ENCODE results near the gene GNB1. TPM values are rescaled to one million over a fixed set of nuclear protein-coding genes. Genes with fewer than 3 reads are reported as not detected.

GNB1 gene
- total and polyA plus RNA-seq, 8 donors = 42.3 to 160 (median 86.8) TPM

GRCh38 chr1:1899266-1899966 is 8.5 kb upstream of the GNB1 start:
- TF ChIP-seq CTCF (IDR thresholded peaks at IDR 0.05) = no peak
- peak in 2 of 6 donors; percentile 40 to 56 for DNase-seq
- no peak for ATAC-seq
- Histone ChIP-seq H3K9me3 (no peaks in the 10 kb centered on the region), H3K4me3 (no peak overlapping the region), H3K36me3 (no peaks in the 10 kb centered on the region), H3K27me3 (no peaks in the 10 kb centered on the region), H3K4me1 (peaks cover 6 to 7% (median 6%) of the 10 kb centered on the region in 3 donors), H3K27ac (no peak overlapping the region)
- FAIRE-seq = no peak
- 55% methylated on average over 15 to 16 of the region's 16 CpGs for WGBS, 2 donors
- intact Hi-C loops (cut with DNase I) = loop anchor here in 1 of 3 donors (10.0 kb wide), 1 partner anchor 115 kb away; no protein-coding TSS in a partner anchor

GRCh38 chr1:1898246-1898933 is 7.5 kb upstream of the GNB1 start:
- Histone ChIP-seq H3K4me1 (peaks cover 7 to 12% (median 11%) of the 10 kb centered on the region in 3 donors), H3K9me3 (no peaks in the 10 kb centered on the region), H3K27me3 (no peaks in the 10 kb centered on the region), H3K4me3 (no peak overlapping the region), H3K36me3 (no peaks in the 10 kb centered on the region), H3K27ac (no peak overlapping the region)
- no peak for TF ChIP-seq CTCF (IDR thresholded peaks at IDR 0.05)
- 80 to 88% methylated on average over 6 of the region's 6 CpGs for WGBS, 2 donors
- intact Hi-C loops (cut with DNase I) = loop anchor here in 1 of 3 donors (10.0 kb wide), 1 partner anchor 114 kb away; no protein-coding TSS in a partner anchor
- ATAC-seq (no peak), FAIRE-seq (no peak), DNase-seq (peak in 2 of 6 donors; percentile 1 to 4)

GRCh38 chr1:1895456-1896336 is 4.8 kb upstream of the GNB1 start:
- H3K4me1 ChIP-seq = peaks cover 7 to 20% (median 18%) of the 10 kb centered on the region in 3 donors
- H3K36me3 ChIP-seq = no peaks in the 10 kb centered on the region
- H3K27me3 ChIP-seq = no peaks in the 10 kb centered on the region
- no peak overlapping the region for H3K4me3 ChIP-seq
- no peaks in the 10 kb centered on the region for H3K9me3 ChIP-seq
- intact Hi-C loops (cut with DNase I) = loop anchor here in 1 of 3 donors (10.0 kb wide), 1 partner anchor 111 kb away; no protein-coding TSS in a partner anchor
- DNase-seq (peak in 1 of 6 donors; percentile 73), ATAC-seq (no peak), FAIRE-seq (no peak)
- no peak overlapping the region for H3K27ac ChIP-seq
- 66 to 79% methylated on average over 14 of the region's 14 CpGs for WGBS, 2 donors
- TF ChIP-seq CTCF (IDR thresholded peaks at IDR 0.05) = no peak

- intact Hi-C loops (cut with DNase I) = loop anchor here in 1 of 3 donors (10.0 kb wide), 1 partner anchor 110 kb away; no protein-coding TSS in a partner anchor
- Histone ChIP-seq H3K4me1 (peaks cover 7 to 20% (median 18%) of the 10 kb centered on the region in 3 donors), H3K27me3 (no peaks in the 10 kb centered on the region), H3K36me3 (no peaks in the 10 kb centered on the region), H3K9me3 (no peaks in the 10 kb centered on the region), H3K27ac (no peak overlapping the region), H3K4me3 (no peak overlapping the region)
- peak in 1 of 6 donors; percentile 36 for DNase-seq
- WGBS, 2 donors = 37 to 52% methylated on average over 10 of the region's 10 CpGs
- no peak for ATAC-seq
- no peak for TF ChIP-seq CTCF (IDR thresholded peaks at IDR 0.05)
- no peak for FAIRE-seq
These were observed 4.2 kb upstream of the GNB1 start for GRCh38 chr1:1895060-1895418.

Measured in pancreas (tissue), 10 donors.